B cell (primary cell): ENCODE data around the gene SLC5A10.

Experiments used
- EZH2 ChIP-seq: IDR thresholded peaks from 2 replicates; pipeline ENCODE4 v1.6.1; 2012; ENCODE audit warnings: borderline replicate concordance, low read depth, mild to moderate bottlenecking, moderate library complexity, low read length; ENCODE audit not compliant: insufficient read depth, poor library complexity, severe bottlenecking
- TF ChIP-seq, protein P1 (sequence below): fragments of 200-600 bp; IDR thresholded peaks from one replicate; pipeline ENCODE4 v1.8.0; 2022; ENCODE audit warnings: antibody characterized with exemption, mild to moderate bottlenecking

DNA sequence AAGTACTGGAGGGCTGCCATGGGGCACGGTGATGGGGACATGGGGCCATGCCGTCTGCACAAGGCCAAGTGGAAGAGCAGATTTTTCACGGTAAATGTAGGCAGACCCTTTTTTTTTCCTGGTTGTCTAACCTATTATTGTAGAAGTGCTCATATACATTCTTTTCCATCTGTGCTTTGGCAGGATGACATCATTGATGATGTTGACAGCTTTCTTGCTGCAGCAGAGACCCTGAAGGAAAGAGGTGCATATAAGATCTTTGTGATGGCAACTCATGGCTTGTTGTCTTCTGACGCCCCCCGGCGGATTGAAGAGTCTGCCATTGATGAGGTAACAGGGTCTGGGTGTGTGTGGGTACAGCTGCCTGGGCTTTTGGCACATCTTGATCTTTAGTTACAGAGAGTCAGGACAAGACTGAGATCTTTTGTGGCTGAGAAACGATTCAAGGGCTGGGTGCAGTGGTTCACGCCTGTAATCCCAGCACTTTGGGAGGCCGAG, 23.3 kb upstream of the SLC5A10 start:
- TF ChIP-seq, protein P1, sequence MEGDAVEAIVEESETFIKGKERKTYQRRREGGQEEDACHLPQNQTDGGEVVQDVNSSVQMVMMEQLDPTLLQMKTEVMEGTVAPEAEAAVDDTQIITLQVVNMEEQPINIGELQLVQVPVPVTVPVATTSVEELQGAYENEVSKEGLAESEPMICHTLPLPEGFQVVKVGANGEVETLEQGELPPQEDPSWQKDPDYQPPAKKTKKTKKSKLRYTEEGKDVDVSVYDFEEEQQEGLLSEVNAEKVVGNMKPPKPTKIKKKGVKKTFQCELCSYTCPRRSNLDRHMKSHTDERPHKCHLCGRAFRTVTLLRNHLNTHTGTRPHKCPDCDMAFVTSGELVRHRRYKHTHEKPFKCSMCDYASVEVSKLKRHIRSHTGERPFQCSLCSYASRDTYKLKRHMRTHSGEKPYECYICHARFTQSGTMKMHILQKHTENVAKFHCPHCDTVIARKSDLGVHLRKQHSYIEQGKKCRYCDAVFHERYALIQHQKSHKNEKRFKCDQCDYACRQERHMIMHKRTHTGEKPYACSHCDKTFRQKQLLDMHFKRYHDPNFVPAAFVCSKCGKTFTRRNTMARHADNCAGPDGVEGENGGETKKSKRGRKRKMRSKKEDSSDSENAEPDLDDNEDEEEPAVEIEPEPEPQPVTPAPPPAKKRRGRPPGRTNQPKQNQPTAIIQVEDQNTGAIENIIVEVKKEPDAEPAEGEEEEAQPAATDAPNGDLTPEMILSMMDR, result no peak
- TF ChIP-seq EZH2, result no peak
